HG02970 (cell line): ENCODE results near the gene KCNIP3.
"Not testable (repeated sequence)": the region's sequence is repeated elsewhere in the genome, so short reads cannot be mapped to it uniquely, and the experiment has no call there.

Source experiments
- ATAC-seq: cut with Tn5 transposase; IDR thresholded peaks from one replicate; pipeline ENCODE4 v1.9.1; 2021; ENCODE audit warnings: mild to moderate bottlenecking, moderate library complexity, moderate number of reproducible peaks; ENCODE audit not compliant: unreplicated experiment, low FRiP score

KCNIP3 gene

DNA sequence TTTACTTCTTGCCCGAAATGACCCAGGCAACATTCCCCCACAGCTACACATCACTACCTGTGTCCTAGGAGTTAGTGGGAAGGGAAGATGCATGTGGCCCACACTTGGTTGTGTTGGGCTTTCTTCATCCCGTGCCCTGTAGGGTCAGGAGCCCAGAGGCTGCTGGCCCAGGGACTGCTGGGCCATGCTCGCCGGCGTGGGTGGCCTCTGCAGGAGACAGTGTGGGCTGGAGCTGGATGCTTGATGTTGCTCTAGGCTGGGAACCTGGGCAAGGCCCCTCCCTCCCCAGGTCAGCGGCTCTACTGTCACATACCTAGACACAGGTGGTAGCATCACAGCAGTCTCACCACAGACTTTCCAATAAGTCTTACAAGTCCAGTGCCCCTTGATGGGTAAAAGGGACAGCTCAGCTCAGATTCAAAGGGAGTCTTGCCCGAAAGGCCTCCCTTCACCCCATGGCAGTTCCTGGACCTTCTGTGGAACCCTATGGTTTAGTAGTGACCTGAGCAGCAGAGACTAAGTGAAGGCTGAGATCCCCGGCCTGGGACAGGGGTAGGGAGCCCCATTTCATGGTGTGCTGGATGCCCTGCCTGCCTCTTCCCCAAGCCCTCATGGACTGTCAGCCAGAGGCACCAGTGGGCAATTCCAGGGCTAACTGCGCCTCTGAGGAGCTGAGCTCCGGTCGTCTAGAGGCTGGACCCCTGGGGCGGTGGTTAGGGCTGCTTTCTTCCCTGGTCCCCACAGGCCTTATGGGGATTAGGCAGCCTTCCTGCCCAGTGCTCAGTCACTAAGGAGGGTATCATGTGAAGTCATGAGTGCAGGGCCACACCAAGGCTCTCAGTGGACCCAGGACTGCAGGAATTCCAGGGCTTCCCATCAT, 59.9 kb downstream of the KCNIP3 start:
- ATAC-seq, result no peak

GRCh38 chr2:95357717-95358280, 60.7 kb downstream of the KCNIP3 start:
- no peak for ATAC-seq

DNA sequence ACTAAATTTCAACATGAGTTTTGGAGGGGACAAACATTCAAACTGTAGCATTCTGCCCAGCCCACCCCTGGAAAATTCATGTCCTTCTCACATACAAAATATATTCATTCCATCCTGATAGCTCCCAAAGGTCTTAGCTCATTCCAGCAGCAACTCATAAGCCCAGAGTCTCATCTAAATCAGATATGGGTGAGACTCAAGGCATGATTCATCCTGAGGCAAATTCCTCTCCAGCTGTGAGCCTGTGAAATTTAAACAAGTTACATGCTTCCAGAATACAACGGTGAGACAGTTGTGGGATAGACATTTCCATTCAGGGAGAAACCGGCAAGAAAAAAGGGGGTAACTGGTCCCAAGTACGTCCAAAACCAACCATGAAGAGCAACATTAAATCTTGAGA, 61.9 kb downstream of the KCNIP3 start:
- no peak for ATAC-seq

DNA sequence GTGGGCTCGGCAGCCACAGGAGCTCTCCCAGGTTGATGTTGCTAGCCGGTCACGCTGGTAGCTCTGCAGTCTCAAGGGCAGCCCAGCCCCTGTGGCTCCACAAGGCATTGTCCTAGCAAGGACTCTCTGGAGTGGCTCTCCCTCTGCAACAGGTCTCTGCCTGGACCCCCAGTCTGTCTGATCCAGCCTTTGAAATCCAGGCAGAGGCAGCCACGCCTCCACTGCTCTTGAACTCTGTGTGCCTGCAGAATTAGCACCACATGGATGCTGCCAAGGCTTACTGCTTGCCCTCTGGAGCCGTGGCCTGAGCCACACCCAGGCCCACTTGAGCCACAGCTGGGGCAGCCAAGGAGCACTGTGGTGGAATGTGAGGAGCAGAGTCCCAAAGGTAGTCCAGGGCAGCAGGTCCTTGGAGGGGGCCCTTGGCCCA, 62.4 kb downstream of the KCNIP3 start:
- no peak for ATAC-seq

DNA sequence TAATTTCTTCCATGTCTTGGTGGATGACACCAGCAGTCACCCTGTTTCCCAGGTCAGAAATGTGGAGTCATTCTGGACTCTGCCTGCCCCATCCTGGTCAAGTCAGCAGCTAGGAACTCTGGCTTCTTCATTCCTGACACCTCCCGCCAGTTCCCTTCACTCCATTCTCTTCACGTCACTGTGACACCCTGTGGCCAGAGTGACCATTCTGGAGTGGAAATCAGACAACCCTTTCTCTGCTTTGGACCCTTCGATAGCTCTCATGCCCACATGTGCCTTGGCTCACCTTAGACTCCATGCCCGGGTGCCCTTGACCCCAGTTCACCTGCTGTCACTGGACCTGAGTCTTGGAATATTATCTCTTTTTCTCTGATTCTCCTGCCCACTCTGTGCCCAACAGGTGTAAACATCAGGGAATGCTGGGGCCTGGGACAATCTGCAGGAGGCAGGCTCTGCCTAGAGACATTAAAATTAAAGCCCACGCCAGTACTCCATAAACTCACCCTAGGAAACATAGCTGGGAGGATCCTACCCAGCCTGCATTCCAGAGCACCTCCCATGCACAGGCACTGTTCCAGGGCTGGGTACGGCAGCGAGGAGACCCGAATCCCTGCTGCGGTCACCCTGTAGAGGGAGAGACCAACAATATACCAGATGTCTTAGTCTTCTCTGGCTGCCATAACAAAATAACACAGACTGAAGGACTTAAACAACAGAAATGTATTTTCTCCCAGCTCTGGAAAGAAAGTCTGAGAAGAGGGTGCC, 64.3 kb downstream of the KCNIP3 start:
- no peak for ATAC-seq

DNA sequence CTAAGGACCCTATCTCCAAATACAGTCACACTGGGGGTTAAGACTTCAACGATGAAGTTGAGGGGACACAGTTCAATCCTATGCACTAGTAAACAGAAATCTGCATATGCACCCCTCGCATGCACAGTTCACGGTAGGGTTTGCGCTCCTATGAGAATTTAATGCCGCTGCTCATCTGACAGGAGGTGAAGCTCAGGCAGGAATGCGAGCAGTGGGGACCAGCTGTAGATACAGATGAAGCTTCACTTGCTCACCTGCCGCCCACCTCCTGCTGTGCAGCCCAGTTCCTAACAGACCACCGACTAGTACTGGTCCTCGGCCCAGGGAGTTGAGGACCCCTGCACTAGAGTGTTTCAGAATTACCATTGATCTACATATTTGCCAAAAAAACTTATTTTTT, 65.3 kb downstream of the KCNIP3 start:
- ATAC-seq, result no peak

DNA sequence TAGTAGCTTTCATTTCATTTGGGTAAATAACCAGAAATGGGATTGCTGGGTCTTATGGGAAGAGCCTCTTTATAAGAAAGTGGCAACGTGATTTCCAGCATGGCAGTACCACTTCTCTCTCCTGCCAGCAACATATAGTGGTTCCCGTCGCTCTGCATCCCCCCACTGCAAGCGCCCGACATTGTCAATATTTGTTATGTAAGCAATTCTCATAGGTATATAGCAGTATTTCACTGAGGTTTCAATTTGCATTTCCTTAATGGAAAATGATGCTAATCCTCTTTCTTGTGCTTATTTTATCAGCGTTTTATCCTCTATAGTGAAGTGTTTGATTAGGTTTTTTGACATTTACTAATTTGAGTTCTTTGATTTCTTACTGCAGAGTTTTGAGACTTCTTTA, 69.4 kb downstream of the KCNIP3 start:
- no peak for ATAC-seq

DNA sequence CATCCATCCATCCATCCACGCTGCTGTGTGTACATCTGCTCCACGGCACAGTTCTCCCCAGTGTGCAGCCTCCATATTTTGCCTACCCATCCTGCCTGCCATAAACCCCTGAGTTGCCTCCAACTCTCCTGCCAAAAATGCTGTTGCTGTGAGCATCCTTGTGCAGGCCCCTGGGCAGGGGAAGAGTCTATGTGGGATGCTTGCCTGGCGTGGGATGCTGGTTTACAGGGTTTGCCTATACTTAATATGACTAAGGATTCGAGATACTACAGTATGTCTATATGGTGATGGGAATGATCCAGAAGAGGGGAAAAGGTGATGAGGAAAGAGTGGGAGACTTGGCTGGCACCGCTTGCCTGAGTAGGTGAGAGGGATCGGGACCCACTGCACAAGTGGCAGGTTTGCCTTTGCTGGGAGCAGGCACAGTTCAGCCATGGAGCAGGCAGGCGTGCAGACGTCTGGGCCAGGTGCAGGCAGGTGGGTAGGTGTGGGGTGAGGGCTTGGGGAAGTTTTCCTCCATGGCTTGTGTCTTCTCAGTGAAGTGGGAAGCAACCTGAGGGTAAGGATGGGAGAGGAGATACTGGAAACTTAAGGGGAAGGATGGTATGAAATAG, 75.2 kb downstream of the KCNIP3 start:
- no peak for ATAC-seq

DNA sequence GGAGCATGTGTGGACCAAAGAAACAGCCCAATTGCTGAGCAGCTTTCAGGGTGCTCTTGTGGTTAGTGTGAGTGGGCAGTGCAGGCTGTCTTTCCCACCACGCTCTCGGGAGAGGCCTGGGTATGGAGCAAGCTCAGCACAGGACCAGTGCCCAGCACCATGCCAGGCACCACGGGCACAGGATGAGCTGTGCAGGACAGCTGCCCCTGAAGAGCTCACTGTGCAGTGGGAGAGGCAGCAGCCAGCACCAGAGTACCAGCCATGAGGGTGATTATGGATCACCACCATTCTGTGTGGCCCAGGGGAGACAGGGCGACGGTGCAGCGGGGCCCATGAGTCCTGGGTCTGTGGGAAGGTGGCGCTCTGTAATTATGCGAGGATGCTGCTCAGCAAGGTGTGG, 75.7 kb downstream of the KCNIP3 start:
- no peak for ATAC-seq

- no peak for ATAC-seq
Observed at GRCh38 chr2:95374029-95374428, 76.9 kb downstream of the KCNIP3 start.

DNA sequence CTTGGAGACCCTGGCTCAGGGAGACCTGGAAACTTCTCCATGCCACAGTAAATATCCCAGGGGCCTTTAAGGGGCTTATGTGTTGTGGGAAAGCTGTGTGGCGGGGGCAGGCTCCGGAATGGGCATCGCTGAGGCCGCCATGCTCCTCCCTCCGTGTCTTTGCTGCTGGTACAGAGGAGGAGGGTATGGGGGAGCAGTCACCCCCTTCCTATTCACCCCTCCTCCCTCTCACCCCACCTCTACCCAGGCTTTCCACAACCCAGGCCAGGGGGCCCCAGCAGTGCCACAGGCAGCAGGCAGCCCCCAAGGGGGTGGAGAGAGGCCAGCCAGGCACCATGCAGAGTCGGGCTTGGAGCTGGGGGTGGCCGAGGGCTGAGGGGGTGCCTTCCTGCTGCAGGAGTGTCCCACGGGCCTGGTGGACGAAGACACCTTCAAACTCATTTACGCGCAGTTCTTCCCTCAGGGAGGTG, 77.3 kb downstream of the KCNIP3 start:
- no peak for ATAC-seq

- no peak for ATAC-seq
Observed at GRCh38 chr2:95374921-95375471, 77.8 kb downstream of the KCNIP3 start.

GRCh38 chr2:95375532-95376150, 78.5 kb downstream of the KCNIP3 start:
- ATAC-seq, result no peak

DNA sequence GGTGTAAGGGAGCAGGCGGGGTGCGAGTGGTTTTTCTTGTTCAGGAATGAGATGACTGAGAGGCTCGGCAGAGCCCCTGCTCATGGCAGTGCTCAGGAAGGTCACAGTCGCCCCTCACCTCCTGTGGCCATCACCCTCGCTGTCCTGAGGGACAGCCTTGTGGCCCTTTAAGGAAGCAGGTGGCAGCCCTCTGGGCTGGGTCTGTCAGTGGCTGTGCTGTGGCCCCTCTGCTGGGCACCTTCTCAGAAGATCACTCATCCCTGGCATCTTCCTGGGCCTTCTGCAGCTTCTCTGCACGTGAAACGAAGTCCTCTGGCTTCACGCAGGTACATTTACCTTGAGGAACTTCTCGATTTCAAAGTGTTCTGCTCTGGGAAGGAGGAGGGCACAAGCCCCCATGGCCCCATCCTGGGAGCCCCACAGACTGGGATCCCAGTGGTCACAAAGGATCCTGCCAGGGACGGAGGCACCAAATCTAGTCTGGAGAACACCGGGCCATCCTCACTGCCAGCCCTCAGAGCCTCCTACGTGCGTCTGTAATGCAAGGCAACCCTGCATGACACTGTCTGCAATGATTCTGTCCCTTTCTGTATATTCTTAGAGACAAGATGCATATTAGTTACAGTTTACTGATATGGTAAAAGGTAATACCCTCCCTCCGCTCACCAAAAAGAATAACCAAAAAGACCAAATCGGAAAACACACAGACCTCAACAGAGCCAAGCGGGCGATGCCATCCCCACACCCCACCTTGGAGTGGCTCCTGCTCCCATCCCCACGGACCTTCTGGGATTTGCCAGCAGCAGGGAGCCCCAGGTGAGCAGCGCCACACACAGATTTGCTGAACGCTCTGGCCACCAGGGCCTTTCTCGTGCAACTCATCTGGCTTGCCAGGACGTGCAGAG, 79.4 kb downstream of the KCNIP3 start:
- ATAC-seq, result no peak

DNA sequence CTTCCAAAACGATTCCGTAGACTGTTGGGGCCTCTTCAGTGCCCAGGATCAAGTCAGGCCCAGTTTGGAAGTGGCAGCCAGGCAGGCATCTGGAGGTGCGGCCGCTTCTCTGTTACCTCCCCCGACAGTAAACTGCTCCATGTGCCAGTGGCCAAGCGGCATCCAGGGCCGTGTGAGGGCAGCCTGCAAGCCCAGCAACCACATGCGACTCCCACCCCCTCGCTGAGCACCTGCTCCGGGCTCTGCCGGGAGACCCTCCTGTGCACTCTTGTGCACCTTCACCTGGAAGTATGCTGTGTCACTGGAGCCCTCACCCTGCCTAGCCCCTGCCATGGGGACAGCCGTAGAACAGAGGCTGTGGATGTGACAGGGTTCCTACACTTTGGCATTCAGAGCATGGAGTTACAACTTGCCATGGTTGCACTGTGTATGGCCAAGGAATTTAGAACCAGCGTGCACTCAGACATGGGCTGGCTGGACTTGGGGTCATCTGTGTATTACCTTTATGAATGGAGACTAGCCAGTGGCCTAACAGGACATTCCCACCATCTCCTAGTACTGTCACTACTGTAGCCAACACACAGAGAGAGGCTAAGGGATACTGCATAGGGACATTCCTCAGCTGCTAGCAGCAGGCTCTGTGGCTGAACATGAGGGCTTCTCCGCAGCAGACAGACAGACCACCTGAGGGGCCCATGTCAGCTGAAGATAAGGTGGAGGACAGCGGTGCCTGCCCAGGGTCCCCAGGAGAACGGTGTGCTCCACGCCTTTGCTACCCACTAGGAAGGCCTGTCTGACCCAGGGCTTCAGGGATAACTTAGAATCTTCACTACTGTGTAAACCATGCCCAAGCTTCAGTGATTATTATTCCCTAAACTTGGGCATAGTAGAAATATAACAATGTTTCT, 80.3 kb downstream of the KCNIP3 start:
- ATAC-seq, result no peak

DNA sequence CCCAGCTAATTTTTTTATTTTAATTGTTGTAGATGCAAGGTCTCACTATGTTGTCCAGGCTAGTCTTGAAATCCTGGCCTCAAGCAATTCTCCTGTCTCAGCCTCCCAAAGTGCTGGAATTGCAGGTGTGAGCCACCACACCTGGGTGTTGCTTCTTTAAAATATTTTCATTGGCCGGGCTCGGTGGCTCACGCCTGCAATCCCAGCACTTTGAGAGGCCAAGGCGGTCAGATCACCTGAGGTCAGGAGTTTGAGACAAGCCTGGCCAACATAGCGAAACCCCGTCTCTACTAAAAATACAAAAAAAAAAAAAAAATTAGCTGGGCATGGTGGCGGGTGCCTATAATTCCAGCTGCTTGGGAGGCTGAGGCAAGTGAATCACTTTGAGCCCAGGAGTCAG, 81.1 kb downstream of the KCNIP3 start:
- not testable (repeated sequence) for ATAC-seq

GRCh38 chr2:95379371-95379831, 82.3 kb downstream of the KCNIP3 start:
- ATAC-seq, result no peak

- ATAC-seq, result no peak
Observed at GRCh38 chr2:95380280-95380679, 83.1 kb downstream of the KCNIP3 start.
